Posterior cingulate gyrus (tissue), 11 donors: ENCODE results near the gene DEFB118.
"Not testable (repeated sequence)": the region's sequence is repeated elsewhere in the genome, so short reads cannot be mapped to it uniquely, and the experiment has no call there.

Source experiments
- DNase-seq, 10 donors: peaks; one replicate each; pipeline versions ENCODE4 v3.0.0 to v3.0.0-alpha.2; 2020 to 2021; ENCODE audit warnings: mixed read lengths in 3 of 10
- intact Hi-C: fragments of 100-400 bp; cut with DNase I; formaldehyde crosslinking; loops from one replicate; pipeline ENCODE4 v1.15.1; 2023

Gene DEFB118

GRCh38 chr20:31368301-31368700, at the start of gene DEFB118:
TSS of gene DEFB118 (plus strand) at chr20:31368601. CDS start at chr20:31368651, 50 bp downstream.
- intact Hi-C loops, result no loop called here
- DNase-seq, result no peak

DNA sequence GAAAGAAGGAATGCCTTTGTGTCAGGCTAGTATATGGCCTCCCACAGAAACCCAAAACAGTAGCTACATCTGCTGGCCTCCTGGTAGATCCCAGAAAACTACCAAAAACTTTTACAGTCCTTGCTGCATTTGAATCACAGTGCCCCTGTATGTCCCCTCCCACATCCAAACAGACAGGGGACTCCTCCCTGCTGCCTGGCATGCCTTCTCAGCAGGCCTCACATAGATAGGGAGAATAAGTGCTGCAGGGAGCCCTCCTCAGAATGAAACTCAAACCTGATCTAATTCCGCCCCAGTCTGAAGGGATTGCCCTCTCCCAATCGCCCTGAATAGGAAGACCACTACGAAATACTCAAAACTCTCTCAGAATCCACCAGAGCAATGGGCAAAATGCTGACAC, 45.9 kb upstream of the DEFB118 start:
- intact Hi-C loops, result no loop called here
- no peak for DNase-seq

DNA sequence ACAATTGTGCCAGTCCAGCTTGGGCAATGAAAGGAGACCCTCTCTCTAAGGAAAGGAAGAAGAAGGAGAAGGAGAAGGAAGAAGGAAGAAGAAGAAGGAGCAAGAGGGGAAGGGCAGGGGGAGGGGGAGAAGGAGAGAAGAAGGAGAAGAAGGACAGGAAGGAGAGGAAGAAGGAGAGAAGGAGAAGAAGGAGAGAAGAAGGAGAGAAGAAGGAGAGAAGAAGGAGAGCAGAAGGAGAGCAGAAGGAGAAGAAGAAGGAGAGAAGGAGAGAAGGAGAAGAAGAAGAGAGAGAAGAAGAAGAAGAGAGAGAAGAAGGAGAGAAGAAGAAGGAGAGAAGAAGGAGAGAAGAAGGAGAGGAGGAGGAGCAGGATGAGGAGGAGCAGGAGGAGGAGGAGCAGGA, 37.5 kb upstream of the DEFB118 start:
- no peak for DNase-seq
- intact Hi-C loops, result no loop called here

DNA sequence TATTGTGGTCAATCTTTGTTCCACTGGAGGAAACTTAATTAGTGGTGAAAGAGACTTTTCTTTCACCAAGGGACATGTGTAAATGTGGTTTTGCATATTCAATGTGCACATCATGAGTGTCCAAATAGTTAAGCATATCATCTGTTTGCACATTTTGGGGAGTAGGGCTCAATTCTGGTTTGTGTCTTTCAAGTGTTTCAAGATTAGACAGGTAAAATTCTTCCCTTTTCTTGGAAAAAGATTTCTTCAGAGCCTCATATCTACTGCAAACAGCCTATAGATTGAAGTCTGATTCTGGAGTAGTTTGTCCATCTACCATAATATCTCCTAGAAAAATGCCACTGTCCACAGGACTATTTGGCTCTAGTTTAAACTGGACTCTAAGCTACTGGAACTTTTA, 26.9 kb upstream of the DEFB118 start:
- intact Hi-C loops, result no loop called here
- no peak for DNase-seq

GRCh38 chr20:31355981-31356380, 12.4 kb upstream of the DEFB118 start:
- DNase-seq, result no peak
- intact Hi-C loops, result no loop called here

- intact Hi-C loops, result no loop called here
Observed at GRCh38 chr20:31363295-31363694, 5.1 kb upstream of the DEFB118 start.

DNA sequence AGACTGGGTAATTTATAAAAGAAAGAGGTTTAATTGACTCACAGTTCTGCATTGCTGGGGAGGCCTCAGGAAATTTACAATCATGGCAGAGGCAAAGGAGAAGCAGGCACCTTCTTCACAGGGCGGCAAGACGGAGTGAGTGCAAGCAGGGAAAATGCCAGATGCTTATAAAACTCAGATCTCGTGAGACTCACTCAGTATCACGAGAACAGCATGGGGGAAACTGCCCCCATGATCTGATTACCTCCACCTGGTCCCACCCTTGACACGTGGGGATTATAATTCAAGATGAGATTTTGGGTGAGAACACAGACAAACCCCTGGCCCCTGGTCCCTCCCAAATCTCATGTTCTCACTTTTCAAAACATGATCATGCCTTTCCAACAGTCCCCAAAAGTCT, 4.1 kb upstream of the DEFB118 start:
- DNase-seq, intact Hi-C loops: not testable (repeated sequence)

More at GRCh38 chr20:31363295-31363694, 5.1 kb upstream of the DEFB118 start:
- DNase-seq, result no peak

DNA sequence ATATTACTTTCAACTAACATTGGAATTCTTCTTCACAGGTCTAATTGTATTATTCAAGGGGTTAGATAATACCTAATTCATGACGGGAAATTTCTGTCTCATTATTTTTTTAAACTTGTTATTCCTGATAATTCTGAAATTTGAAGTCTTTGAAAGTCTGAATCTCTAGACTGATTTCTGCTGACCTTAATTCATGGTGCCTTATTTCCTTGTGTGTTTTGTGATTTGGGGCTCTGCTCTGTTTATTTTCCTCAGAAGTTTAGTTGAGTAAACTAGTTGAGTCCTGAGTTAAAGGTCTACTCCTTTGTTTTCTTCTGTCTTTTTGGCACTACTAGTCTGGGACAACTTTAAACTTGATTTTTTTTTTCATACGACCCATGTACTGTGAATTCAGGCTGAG, 5.9 kb downstream of the DEFB118 start:
- no peak for DNase-seq
- intact Hi-C loops, result no loop called here

DNA sequence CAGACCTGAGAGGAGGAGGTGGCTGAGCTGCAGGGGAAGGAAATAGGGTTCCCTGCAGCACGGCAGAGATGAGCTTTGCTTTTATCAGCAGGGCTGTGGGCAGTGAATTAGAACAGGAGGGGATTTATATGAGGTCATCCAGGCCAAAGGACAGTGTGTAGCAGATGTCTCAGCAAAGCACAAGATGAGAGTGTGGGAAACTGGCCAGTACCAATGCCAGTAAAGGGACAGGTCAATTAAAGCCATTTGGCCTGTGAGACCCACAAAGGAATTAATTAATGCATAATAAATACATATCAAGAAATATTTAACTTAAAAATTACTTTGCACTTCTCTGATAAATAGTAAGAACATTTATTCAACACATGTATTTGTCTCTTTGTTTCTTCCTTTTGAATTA, 22.1 kb downstream of the DEFB118 start, which contains the start of gene DEFB119:
Gene DEFB119, minus strand, starts transcription at position 101 of the 400 bp plus-strand sequence. CDS start 107 bp downstream, outside the sequence.
- intact Hi-C loops, result no loop called here
- DNase-seq, result no peak

DNA sequence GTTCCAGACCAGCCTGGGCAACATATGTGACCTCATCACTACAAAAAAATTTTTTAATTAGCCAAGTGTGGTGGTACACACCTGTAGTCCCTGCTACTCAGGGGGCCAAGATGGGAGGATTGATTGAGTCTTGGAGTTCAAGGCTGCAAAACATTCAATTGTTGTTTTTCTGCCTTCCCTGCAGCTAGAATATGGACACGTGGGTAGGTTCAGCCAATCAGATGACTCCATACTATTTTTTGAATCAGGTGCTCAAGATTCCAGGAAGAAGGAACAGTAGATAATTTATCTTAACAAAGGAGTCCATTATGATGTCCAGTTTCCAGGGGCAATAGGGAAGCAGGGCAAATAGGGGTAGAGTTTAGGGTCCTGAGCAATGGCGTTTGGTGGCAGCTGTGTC, 24.4 kb downstream of the DEFB118 start:
- no peak for DNase-seq
- intact Hi-C loops, result no loop called here

DNA sequence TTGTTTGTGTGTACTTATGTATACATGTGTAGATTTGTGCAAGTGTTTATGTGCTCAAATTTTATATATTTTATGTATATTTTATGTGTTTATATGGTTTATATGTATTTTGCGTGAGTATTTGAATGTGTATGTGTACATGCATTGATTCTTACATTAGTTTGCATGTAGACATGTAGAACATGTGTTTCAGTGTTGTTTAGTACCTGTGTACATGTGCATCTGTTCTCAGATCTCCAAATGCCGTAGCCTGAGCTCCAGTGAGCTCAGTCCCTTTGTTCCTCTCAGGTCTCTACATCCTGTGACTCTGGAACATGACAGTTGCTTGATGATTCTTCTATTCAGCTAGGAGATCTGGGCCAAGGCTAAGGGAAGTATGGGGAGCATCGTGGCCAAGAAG, 26.5 kb downstream of the DEFB118 start:
- DNase-seq, result no peak
- intact Hi-C loops, result no loop called here

GRCh38 chr20:31403886-31404285, 35.5 kb downstream of the DEFB118 start:
- intact Hi-C loops, result no loop called here

DNA sequence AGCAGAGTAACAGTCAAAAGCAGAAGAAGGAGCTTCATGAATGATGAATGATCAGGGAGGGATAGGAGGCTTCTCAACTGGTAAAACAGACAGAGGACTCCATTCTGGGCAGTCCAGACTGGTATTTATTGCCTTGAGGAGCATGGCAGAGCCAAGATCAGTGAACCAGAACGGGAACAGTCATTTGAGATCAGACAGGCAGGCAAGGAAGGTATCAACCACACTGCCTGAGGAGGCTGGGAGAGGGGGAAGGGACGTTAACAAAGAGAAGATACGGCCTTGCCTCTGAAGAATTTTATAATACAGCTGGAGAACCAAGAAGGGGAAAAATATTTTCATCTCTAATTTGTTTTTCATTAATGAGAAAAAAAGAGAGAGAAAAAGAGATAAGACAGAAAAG, 37.7 kb downstream of the DEFB118 start, which contains the start of gene DEFB121:
Gene DEFB121, minus strand, starts transcription at position 101 of the 400 bp plus-strand sequence. Its CDS starts 63 bp downstream, at position 38.
- no peak for DNase-seq
- intact Hi-C loops, result no loop called here

More at GRCh38 chr20:31403886-31404285, 35.5 kb downstream of the DEFB118 start:
- no peak for DNase-seq

GRCh38 chr20:31410011-31410410, 41.6 kb downstream of the DEFB118 start:
- intact Hi-C loops, result no loop called here

DNA sequence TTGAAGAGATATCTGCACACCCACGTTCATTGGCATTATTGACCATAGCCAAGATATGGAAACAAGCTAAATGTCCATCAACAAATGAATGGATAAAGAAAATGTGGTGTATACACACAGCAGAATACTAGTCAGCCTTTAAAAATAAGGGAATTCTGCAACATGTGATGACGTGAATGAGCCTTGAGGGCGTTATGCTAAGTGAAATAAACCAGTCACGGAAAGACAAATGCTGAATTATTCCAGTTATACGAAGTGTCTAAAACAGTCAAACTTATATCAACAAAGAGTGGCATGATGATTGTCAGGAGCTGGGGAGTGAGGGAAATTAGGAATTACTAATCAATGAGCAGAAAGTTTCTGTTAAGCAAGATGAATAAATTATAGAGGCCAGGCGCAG, 46.0 kb downstream of the DEFB118 start:
- DNase-seq, result no peak
- intact Hi-C loops, result no loop called here

More at GRCh38 chr20:31410011-31410410, 41.6 kb downstream of the DEFB118 start:
- DNase-seq, result no peak

GRCh38 chr20:31415653-31416052, 47.3 kb downstream of the DEFB118 start:
- no peak for DNase-seq
- intact Hi-C loops, result no loop called here

GRCh38 chr20:31418307-31418706, 49.9 kb downstream of the DEFB118 start:
- intact Hi-C loops, result no loop called here

More at GRCh38 chr20:31418307-31418706, 49.9 kb downstream of the DEFB118 start:
- no peak for DNase-seq
